OCI-LY3 (cell line): ENCODE data around the gene CMA1.

Experiments
- EZH2phosphoT487 ChIP-seq: fragments of 200-600 bp; shearing (Covaris generic); IDR thresholded peaks from 2 replicates; pipeline ENCODE4 v1.6.1; 2018; ENCODE audit warnings: antibody characterized with exemption, mixed run types, low read depth
- TF ChIP-seq, protein P1 (sequence below): fragments of 200-600, 300-600 bp; sonication (generic); IDR thresholded peaks from 2 replicates; pipeline ENCODE4 v1.5.1; 2014; ENCODE audit warnings: antibody characterized with exemption, low read length, low read depth

DNA sequence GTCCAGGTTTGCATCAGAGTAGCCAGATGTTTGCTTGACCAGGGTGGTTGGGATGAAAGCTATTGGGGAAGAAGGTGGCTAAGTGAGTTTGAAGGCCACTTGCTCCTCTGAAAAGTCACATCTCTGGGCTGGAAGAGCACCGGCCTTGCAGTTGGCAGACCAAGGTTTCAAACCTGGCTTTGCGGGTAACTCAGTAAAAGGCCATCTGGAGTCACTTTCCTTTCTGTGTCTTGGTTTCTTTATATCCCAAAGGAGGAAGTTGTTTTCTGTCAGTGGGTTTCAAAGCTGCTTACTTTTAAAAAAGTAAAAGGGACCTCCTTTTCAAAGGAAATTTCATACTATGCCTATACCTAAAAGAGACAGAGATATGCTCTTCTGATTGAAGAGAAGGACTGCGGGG is 26.2 kb upstream of the CMA1 start:
- TF ChIP-seq, protein P1, sequence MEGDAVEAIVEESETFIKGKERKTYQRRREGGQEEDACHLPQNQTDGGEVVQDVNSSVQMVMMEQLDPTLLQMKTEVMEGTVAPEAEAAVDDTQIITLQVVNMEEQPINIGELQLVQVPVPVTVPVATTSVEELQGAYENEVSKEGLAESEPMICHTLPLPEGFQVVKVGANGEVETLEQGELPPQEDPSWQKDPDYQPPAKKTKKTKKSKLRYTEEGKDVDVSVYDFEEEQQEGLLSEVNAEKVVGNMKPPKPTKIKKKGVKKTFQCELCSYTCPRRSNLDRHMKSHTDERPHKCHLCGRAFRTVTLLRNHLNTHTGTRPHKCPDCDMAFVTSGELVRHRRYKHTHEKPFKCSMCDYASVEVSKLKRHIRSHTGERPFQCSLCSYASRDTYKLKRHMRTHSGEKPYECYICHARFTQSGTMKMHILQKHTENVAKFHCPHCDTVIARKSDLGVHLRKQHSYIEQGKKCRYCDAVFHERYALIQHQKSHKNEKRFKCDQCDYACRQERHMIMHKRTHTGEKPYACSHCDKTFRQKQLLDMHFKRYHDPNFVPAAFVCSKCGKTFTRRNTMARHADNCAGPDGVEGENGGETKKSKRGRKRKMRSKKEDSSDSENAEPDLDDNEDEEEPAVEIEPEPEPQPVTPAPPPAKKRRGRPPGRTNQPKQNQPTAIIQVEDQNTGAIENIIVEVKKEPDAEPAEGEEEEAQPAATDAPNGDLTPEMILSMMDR, result no peak
- TF ChIP-seq EZH2phosphoT487, result no peak
